ENCODE data around the gene PCNT. TPM values are rescaled to one million over a fixed set of nuclear protein-coding genes. Genes with fewer than 3 reads are reported as not detected.
"Not testable (repeated sequence)": the region's sequence is repeated elsewhere in the genome, so short reads cannot be mapped to it uniquely, and the experiment has no call there.

Gene PCNT
- total RNA-seq, 6 experiments from 2014 or later: 23.2 to 26.9 (median 25.5) TPM

GRCh38 chr21:46368533-46369285 lies 44.8 kb downstream of the PCNT start:
- Mint-ChIP-seq H3K4me1 (ENCODE audit: low read depth) (no peaks in the 10 kb centered on the region), H3K4me3 (no peak overlapping the region), H3K27me3 (ENCODE audit: insufficient read depth) (no peaks in the 10 kb centered on the region; the same call in 1 of the 2 replicates), H3K36me3 (ENCODE audit: low read depth) (peaks cover 27% of the 10 kb centered on the region), H3K9me3 (no peaks in the 10 kb centered on the region), H3K27ac (no peak overlapping the region)
- no peak for DNase-seq
- TF ChIP-seq CTCF (IDR thresholded peaks at IDR 0.05): no peak

- no peak for DNase-seq
- Mint-ChIP-seq H3K36me3 (ENCODE audit: low read depth) (peaks cover 27% of the 10 kb centered on the region), H3K9me3 (no peaks in the 10 kb centered on the region), H3K27me3 (ENCODE audit: insufficient read depth) (no peaks in the 10 kb centered on the region; the same call in 1 of the 2 replicates), H3K4me1 (ENCODE audit: low read depth) (no peaks in the 10 kb centered on the region), H3K27ac (no peak overlapping the region), H3K4me3 (no peak overlapping the region)
- TF ChIP-seq CTCF (IDR thresholded peaks at IDR 0.05): no peak
Observed at GRCh38 chr21:46369520-46370235, 45.7 kb downstream of the PCNT start.

GRCh38 chr21:46371204-46372013 lies 47.5 kb downstream of the PCNT start:
- Mint-ChIP-seq H3K4me3 (no peak overlapping the region), H3K4me1 (ENCODE audit: low read depth) (no peaks in the 10 kb centered on the region), H3K9me3 (no peaks in the 10 kb centered on the region), H3K27ac (no peak overlapping the region), H3K36me3 (ENCODE audit: low read depth) (peaks cover 20% of the 10 kb centered on the region), H3K27me3 (ENCODE audit: insufficient read depth) (no peaks in the 10 kb centered on the region; the same call in 1 of the 2 replicates)
- no peak for TF ChIP-seq CTCF (IDR thresholded peaks at IDR 0.05)
- no peak for DNase-seq

GRCh38 chr21:46372014-46372485 lies 48.1 kb downstream of the PCNT start:
- peaks cover 17% of the 10 kb centered on the region for H3K36me3 Mint-ChIP-seq (ENCODE audit: low read depth)
- no peaks in the 10 kb centered on the region for H3K4me1 Mint-ChIP-seq (ENCODE audit: low read depth)
- no peaks in the 10 kb centered on the region; the same call in 1 of the 2 replicates for H3K27me3 Mint-ChIP-seq (ENCODE audit: insufficient read depth)
- H3K9me3 Mint-ChIP-seq: no peaks in the 10 kb centered on the region
- no peak for TF ChIP-seq CTCF (IDR thresholded peaks at IDR 0.05)
- DNase-seq: no peak
- no peak overlapping the region for H3K27ac Mint-ChIP-seq
- H3K4me3 Mint-ChIP-seq: no peak overlapping the region

- H3K27me3 Mint-ChIP-seq (ENCODE audit: insufficient read depth); H3K4me1 Mint-ChIP-seq (ENCODE audit: low read depth); H3K27ac Mint-ChIP-seq; DNase-seq; H3K9me3 Mint-ChIP-seq; H3K4me3 Mint-ChIP-seq: not testable (repeated sequence)
- peaks cover 19% of the 10 kb centered on the region for H3K36me3 Mint-ChIP-seq (ENCODE audit: low read depth)
Observed at GRCh38 chr21:46372947-46373346, 49.0 kb downstream of the PCNT start.
